Urothelium cell line (cell line): ENCODE results near the gene CCDC54.

Experiments
- DNase-seq: peaks from one replicate; pipeline ENCODE4 v3.0.0; 2011; ENCODE audit warnings: low spot score, mixed read lengths
- FAIRE-seq: peaks from 2 replicates; lab custom pipeline; 2011; peaks lifted over from hg19 to GRCh38; lab: Jason Lieb, UNC

The CCDC54 gene

DNA sequence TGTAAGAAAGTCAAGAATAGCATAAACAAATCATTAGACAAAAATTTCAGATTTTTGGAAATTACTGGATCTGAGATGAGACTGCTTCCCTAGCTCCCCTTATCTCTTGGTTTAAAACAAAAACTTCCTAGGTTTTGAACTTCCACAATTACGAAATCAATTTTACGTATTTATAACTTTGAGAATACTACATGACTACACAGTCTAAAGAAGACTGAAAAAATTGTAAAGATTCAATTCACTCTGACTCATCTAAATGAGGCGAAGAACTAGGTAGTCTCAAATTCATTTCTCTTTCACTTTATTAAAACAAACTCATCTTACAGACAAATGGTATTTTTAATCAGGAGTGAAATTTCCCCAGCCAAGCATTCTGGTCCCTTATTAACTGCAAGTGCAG is 10.3 kb downstream of the CCDC54 start:
- no peak for DNase-seq
- FAIRE-seq, result no peak

- FAIRE-seq (no peak), DNase-seq (no peak)
Observed at GRCh38 chr3:107392549-107393165, 15.4 kb downstream of the CCDC54 start.

DNA sequence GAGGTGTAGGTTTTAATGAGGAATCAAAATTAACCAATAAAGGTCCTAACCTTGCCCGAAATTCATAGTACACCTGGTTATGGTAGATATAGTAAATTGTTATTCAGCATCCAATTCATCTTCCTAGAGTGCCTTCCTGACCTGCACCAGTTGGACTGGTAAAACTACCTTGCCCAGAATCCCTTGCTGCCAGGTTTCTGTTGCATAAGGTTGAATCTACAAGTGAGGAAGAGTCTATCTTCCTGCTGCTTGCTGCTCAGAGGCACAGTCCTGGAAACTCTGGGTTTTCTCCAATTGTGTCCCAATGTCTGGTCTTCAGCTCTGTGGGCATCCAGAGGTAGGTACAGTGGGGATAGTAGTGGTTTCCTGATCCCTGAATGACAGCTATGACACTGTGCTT is 17.3 kb downstream of the CCDC54 start:
- FAIRE-seq, result no peak
- no peak for DNase-seq

DNA sequence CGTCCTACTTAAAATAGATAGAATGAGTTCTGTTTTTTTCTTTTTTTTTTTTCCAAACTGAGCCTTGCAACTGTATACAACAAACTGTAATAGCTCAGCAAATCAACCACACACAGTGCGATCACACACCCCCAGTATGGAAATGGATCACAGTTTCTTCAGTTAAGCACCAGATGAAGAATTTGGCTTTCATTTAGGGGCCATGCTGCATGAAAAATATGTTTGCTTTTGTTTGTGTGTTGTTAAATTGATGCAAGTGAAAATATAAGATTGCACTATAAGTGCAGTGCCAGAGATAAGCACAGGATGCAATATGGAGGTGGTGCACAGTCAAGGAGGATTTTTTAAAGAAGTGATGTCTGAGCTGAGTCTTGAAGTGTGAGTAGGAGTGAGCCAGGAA is 17.8 kb downstream of the CCDC54 start:
- FAIRE-seq, result no peak
- DNase-seq, result no peak

DNA sequence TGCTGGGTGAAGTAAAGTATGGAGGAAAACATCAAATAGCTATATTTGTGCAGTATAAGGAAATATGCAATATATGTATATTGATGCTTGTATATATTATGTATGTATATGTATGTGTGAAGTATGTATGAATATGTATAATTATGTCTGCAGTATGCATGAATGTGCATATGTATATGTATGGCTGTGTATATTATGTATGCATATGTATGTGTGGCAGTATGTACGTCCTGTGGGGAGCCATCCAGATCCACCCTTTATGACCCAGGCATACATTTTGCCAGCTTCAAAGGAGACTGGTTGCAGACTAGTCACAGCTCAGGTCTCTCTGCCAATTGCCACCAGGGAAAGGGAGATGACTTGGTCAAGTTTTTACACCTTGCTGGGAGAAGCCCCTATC is 24.1 kb downstream of the CCDC54 start:
- DNase-seq (no peak), FAIRE-seq (no peak)

DNA sequence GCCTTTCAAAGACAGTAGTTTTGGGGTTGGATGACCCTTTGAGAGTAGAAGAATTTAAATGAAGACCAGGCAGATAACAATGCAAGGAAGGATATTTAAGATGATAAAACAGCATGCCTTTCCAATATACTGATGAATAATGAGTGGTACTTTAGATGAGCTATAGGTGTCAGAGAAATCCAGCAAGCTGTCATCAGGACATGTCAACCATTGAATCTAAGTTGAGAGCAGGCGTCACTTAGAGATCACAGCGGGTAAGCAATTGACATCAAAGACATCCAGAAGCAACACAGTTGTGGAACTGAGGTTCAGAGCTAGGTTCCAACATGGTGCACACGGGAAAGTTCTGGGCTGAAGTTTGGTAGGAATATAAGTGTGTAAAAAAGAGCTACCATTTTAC is 25.0 kb downstream of the CCDC54 start:
- DNase-seq (no peak), FAIRE-seq (no peak)

DNA sequence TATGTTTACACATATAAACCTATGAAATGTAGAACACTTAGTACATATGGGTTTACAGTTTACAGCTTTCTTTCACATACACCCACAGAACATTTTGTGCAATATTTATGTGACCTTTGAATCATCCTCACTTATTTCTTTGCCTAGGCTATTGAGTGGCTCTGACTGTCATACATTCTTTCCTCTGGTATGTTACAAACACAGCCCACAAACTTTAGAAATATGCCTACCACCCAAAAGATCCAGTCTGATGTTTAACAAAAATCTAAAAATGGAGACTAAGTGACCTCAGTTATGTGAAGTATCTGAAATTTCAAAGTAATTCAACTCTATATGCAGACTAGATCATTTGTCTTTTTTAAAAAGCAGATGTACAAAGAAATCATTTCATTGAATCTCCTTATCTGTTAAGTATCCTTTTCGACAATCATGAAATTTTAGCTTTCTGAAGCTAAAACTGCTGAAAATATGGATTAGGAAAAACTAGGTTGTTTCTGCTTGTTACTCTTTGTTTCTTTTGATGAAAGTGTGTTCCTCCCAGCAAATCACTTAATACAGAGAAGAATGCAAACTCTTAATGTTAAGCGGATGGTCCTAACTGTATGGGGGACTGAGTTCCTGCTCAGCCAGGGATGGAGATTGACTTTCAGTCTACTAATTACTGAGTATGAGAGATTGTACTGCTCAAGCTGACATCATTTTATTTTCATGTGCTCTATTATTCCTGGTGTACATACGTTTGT is 27.7 kb downstream of the CCDC54 start:
- DNase-seq (peak; percentile 21), FAIRE-seq (peak; percentile 42)

DNA sequence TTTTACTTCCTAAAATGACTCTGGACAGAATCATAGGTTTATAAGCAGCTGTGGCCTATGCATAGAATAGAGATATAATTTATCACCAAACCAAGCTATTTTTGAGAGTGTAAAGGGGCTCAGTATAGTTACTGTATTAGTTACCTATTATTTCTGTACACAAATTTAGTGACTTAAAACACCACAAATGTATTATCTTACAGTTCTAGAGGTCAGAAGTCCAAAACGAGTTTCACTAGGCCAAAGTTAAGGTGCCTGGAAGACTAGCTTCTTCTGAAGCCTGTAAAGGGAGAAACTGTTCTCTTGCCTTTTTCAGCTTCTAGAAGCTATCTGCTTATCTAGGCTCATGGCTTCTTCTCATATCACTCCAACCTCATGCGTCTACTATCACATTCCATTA is 30.1 kb downstream of the CCDC54 start:
- FAIRE-seq, result no peak
- no peak for DNase-seq

DNA sequence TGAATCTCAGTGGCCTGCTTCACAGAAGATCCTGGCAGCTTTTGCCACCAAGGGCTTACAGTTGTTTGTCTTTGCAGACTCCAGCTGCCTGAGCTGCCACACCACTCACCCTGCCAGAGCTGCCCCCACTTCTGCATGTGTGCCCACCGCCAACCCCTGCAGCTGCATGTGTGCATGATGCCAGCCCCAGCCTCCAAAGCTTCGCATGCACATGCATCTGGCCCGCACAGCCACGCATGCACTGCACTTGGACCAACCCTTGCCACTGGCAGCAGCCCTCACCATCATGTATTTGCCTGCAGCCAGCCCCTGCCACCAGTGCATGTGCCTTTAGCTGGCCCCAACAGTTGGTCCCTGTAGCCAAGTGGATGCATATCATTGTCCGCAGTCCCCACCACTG is 31.3 kb downstream of the CCDC54 start:
- FAIRE-seq (peak; percentile 20), DNase-seq (no peak)

DNA sequence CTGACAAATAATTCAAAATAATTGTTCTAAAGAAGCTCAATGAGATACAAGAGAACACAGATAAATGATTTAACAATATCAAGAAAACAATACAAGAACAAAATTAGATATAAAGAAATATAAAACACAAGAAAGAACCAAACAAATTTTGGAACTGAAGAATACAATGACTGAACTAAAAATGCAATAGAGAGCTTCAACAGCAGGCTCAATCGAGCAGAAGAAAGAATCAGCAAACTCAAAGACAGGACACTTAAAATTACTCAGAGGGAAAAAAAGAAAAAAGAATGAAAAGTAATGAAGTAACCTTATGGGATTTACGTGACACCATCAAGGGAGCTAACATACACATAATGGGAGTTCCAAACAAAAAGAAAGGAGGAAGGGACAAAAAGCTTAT is 32.1 kb downstream of the CCDC54 start:
- FAIRE-seq (no peak), DNase-seq (no peak)

GRCh38 chr3:107410606-107411005 is 33.4 kb downstream of the CCDC54 start:
- DNase-seq (no peak), FAIRE-seq (no peak)

DNA sequence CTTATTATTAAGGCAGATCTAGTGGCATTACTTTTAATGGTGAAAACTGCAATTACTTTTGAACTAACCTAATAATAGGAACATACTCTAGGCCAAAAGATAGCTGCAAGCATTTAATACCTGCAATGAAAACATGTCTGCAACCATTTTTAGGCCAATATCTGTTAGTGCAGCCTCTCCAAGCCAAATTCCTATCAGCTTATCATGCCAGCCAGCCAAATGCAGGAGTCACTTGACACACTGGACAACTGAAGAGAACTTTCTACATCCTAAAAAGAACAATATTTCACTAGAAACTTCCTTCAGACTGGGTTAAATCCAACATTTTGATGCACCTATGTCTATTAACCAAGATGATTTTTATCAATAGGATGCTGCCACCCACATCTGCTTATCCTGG is 33.8 kb downstream of the CCDC54 start:
- DNase-seq (no peak), FAIRE-seq (no peak)

GRCh38 chr3:107411779-107412178 is 34.5 kb downstream of the CCDC54 start:
- no peak for DNase-seq
- no peak for FAIRE-seq

- FAIRE-seq, result no peak
- DNase-seq, result no peak
Observed at GRCh38 chr3:107412376-107412775, 35.1 kb downstream of the CCDC54 start.

GRCh38 chr3:107413264-107413663 is 36.0 kb downstream of the CCDC54 start:
- DNase-seq, result no peak
- no peak for FAIRE-seq

- no peak for FAIRE-seq
- DNase-seq, result no peak
Observed at GRCh38 chr3:107414325-107414964, 37.2 kb downstream of the CCDC54 start.

GRCh38 chr3:107416138-107416537 is 38.9 kb downstream of the CCDC54 start:
- DNase-seq, result no peak
- no peak for FAIRE-seq

DNA sequence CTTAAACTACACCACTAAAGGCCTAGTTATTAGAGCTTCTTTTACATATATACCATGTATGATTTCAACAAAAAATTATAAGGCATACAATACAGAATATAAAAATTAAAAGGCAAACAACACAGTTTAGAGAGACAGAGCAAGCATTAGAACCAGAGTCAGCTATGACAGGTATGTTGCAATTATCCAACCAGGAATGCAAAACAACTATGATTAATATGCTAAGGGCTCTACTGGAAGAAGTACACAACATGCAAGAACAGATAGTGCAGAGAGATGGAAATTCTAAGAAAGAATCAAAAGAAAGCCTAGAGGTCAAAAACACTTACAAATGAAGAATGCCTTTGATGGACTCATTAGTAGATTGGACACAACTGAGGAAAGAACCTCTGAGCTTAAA is 39.6 kb downstream of the CCDC54 start:
- no peak for FAIRE-seq
- DNase-seq, result no peak

DNA sequence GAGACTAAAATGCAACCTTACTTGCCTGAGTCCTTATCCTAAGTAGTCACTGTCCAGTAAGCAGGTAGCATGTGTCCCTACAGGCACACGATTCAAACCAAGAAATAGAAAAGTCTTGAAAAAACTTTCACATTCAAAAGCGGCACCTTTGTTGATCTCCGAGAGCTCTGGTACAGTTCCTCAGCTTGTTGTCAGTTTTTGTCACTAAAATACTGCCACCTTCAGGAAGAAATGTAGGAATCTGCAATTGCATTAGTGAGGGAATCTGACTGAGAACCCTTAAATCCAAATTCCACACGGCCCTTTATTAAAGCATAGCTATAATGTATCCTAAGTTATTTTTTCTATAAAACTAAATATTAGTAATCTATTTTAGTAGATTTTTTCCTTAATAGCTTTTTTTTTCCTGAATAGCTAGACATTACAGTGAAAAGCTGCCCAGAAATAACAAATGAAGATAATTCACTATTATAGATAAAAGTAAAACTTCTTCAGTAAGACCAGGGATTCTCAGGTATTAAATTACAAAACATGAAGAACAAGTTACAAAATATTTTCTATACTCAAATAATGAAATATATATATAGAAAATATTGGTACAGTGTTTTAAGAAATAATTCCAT is 44.0 kb downstream of the CCDC54 start:
- no peak for FAIRE-seq

DNA sequence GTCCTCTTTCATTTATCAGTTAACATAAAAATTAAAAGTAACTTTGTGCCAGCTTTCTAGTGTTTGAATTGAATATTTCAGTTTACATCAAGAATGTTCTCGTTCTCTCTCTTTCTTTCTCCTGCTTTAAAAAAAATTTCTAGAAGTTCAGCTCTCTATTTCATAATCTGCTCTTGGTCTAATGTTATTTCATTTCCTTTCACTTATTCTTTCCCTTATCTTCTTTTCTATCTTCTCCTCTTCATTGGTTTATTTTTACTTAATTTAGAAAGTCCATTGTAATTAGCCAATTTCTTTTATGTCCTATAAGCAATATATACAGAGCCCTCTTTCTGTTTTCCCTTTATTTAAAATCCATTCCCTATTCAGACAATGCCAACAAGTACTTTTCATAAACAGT is 44.6 kb downstream of the CCDC54 start:
- FAIRE-seq (no peak), DNase-seq (no peak)

More for the DNA sequence above, 44.0 kb downstream of the CCDC54 start:
- peak; percentile 61 for DNase-seq

- FAIRE-seq (no peak), DNase-seq (no peak)
Observed at GRCh38 chr3:107425033-107425432, 47.8 kb downstream of the CCDC54 start.

DNA sequence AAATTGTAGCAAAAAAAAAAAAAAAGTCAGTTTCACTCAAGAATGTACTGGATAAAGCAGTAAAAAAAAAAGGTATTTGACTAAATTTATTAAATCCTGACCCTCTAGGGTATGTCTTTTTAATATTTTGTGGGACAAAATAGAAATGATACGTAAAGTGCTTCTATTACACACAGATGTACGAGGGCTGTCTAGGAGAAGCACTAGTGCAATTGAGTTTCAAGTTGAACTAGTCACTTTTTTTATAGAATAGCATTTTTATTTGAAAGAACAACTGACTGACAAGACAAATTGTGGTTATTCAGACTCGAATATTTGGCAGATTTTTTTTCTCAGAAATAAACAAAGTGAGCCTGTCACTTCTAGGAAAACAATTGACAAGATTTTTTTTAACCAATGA is 49.0 kb downstream of the CCDC54 start:
- no peak for FAIRE-seq
- no peak for DNase-seq
